BE2C (cell line): ENCODE results near the gene AASDH.

Source experiments
- DNase-seq: peaks from one replicate; pipeline ENCODE4 v3.0.0-alpha.2; 2020
- H3K27me3 ChIP-seq: fragments of 250-450 bp; sonication (Bioruptor Pico); 2 replicates; pipeline ENCODE4 v1.5.1; 2020; ENCODE audit warnings: mild to moderate bottlenecking
- H3K36me3 ChIP-seq: fragments of 250-450 bp; sonication (Bioruptor Pico); 2 replicates; pipeline ENCODE4 v1.5.1; 2020; ENCODE audit warnings: mild to moderate bottlenecking
- H3K4me1 ChIP-seq: fragments of 250-450 bp; sonication (Bioruptor Pico); 2 replicates; pipeline ENCODE4 v1.5.1; 2020
- H3K4me3 ChIP-seq: 2 replicates; pipeline ENCODE4 v1.5.1; 2011; ENCODE audit warnings: low read depth, low read length
- H3K9me3 ChIP-seq: fragments of 250-450 bp; sonication (Bioruptor Pico); 2 replicates; pipeline ENCODE4 v1.5.1; 2020
- TF ChIP-seq, protein P1 (sequence below): IDR thresholded peaks from 2 replicates; pipeline ENCODE4 v1.5.1; 2012; ENCODE audit warnings: mild to moderate bottlenecking, low read depth, low read length

Gene AASDH

DNA sequence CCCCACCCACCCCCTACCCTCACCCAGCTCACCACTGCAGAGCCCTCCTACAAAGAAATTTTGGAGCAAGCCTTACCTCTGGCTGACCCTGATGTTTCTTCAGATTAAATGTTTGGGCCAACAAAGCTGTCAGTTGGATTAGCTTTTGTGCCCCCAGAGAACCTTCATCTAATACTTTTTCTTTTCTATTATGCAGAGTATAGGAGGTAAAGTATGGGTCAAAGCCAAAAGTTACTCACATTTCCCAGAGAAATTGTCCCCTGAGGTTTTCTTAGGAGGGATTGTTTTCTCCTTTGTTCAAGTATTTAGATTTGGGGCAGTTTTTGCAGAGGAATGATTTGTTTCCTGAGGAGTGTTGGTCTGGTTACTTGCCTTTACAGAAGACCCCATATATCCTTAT lies 69.5 kb downstream of the AASDH start:
- Histone ChIP-seq H3K27me3 (no peaks in the 10 kb centered on the region), H3K4me3 (no peak overlapping the region), H3K36me3 (peaks cover 44% of the 10 kb centered on the region), H3K4me1 (no peaks in the 10 kb centered on the region), H3K9me3 (no peaks in the 10 kb centered on the region)
- no peak for DNase-seq
- TF ChIP-seq, protein P1, sequence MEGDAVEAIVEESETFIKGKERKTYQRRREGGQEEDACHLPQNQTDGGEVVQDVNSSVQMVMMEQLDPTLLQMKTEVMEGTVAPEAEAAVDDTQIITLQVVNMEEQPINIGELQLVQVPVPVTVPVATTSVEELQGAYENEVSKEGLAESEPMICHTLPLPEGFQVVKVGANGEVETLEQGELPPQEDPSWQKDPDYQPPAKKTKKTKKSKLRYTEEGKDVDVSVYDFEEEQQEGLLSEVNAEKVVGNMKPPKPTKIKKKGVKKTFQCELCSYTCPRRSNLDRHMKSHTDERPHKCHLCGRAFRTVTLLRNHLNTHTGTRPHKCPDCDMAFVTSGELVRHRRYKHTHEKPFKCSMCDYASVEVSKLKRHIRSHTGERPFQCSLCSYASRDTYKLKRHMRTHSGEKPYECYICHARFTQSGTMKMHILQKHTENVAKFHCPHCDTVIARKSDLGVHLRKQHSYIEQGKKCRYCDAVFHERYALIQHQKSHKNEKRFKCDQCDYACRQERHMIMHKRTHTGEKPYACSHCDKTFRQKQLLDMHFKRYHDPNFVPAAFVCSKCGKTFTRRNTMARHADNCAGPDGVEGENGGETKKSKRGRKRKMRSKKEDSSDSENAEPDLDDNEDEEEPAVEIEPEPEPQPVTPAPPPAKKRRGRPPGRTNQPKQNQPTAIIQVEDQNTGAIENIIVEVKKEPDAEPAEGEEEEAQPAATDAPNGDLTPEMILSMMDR: no peak

DNA sequence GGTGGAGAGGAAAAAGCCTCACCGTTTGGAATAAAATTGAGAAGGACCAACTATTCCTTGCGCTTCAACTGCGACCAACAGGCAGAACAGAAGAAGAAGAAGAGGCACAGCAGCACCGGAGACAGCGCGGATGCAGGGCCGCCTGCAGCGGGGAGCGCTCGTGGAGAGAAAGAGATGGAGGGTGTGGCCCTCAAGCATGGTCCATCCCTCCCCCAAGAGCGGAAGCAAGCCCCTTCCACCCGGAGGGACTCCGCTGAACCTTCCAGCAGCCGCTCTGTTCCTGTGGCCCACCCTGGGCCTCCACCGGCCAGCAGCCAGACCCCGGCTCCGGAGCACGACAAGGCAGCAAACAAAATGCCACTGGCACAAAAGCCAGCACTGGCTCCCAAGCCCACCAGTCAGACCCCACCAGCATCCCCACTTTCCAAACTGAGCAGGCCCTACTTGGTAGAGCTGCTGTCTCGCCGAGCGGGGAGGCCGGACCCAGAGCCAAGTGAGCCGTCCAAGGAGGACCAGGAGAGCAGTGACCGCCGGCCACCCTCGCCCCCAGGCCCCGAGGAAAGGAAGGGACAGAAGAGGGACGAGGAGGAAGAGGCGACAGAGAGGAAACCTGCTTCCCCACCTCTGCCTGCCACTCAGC lies 71.2 kb downstream of the AASDH start:
- Histone ChIP-seq H3K36me3 (peaks cover 54% of the 10 kb centered on the region), H3K4me3 (no peak overlapping the region), H3K9me3 (no peaks in the 10 kb centered on the region), H3K27me3 (no peaks in the 10 kb centered on the region), H3K4me1 (0 out of 2 replicates have a peak, but pooled peaks cover 4% of the 10 kb centered on the region)
- no peak for DNase-seq
- TF ChIP-seq, protein P1: no peak

DNA sequence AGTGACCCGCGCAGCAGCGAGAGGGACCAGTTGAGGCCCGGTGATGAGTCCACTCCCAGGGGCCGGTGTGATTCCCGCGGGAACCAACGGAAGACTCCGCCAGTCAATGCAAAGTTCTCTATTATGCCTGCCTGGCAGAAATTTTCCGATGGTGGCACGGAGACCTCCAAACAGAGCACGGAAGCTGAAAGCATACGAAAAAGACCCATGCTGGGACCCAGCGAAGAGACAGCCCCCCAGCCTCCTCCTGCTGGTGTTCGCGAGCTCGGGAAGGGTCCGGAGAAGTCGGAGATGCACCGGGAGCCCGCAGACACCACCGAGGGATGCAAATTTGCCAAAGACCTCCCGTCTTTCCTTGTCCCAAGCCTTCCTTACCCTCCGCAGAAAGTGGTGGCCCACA lies 71.7 kb downstream of the AASDH start:
- H3K27me3 ChIP-seq: no peaks in the 10 kb centered on the region
- TF ChIP-seq, protein P1: no peak
- H3K4me1 ChIP-seq: 0 out of 2 replicates have a peak, but pooled peaks cover 4% of the 10 kb centered on the region
- no peaks in the 10 kb centered on the region for H3K9me3 ChIP-seq
- no peak for DNase-seq
- peaks cover 57% of the 10 kb centered on the region for H3K36me3 ChIP-seq
- H3K4me3 ChIP-seq: no peak overlapping the region

DNA sequence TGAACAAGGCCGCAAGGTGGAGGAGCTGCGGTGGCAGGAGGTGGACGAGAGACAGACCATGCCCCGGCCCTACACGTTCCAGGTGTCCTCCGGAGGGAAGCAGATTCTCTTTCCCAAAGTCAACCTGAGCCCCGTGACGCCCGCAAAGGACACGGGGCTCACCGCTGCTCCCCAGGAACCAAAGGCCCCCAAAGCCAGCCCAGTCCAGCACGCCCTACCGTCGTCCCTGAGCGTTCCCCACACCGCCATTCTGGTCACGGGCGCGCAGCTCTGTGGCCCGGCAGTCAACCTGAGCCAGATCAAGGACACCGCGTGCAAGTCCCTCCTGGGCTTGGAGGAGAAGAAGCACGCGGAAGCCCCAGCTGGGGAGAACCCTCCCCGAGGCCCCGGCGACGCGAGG lies 72.2 kb downstream of the AASDH start:
- Histone ChIP-seq H3K4me3 (no peak overlapping the region), H3K4me1 (0 out of 2 replicates have a peak, but pooled peaks cover 4% of the 10 kb centered on the region), H3K9me3 (no peaks in the 10 kb centered on the region), H3K36me3 (peaks cover 56% of the 10 kb centered on the region), H3K27me3 (no peaks in the 10 kb centered on the region)
- TF ChIP-seq, protein P1: no peak
- no peak for DNase-seq

DNA sequence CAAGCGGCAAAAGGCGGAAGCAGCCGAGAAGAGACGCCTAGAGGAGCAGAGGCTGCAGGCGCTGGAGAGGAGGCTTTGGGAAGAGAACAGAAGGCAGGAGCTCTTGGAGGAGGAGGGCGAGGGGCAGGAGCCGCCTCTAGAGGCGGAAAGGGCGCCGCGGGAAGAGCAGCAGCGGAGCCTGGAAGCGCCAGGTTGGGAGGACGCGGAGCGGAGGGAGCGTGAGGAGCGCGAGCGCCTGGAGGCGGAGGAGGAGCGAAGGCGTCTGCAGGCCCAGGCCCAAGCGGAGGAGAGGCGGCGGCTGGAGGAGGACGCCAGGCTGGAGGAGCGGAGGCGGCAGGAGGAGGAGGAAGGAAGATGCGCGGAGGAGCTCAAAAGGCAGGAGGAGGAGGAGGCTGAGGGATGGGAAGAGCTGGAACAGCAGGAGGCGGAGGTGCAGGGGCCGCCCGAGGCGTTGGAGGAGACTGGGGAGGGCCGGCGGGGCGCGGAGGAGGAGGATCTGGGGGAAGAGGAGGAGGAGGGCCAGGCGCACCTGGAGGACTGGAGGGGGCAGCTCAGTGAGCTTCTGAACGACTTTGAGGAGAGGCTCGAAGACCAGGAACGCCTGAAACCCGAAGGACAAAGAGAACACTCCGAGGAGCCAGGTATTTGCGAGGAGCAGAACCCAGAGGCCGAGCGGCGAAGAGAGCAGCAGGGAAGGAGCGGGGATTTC lies 72.9 kb downstream of the AASDH start:
- TF ChIP-seq, protein P1: no peak
- no peaks in the 10 kb centered on the region for H3K9me3 ChIP-seq
- no peak overlapping the region for H3K4me3 ChIP-seq
- peaks cover 56% of the 10 kb centered on the region for H3K36me3 ChIP-seq
- DNase-seq: no peak
- no peaks in the 10 kb centered on the region for H3K27me3 ChIP-seq
- H3K4me1 ChIP-seq: 0 out of 2 replicates have a peak, but pooled peaks cover 4% of the 10 kb centered on the region

DNA sequence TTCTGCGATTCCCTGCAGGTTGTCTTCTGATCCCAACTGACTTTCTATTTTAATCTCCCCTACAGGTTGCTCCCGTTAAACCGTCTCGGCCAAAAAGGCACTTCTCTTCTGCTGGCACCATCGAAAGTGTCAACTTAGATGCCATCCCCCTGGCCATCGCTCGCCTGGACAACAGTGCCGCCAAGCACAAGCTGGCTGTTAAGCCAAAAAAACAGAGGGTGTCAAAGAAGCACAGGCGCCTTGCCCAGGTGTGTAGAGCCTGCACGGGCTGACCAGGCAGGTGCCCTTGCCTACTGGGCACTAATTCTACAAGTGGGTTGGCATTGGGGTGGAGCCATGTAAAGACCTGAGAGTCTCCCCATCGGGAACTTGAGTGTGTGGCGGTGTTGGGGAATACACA lies 74.2 kb downstream of the AASDH start:
- no peaks in the 10 kb centered on the region for H3K9me3 ChIP-seq
- no peak for DNase-seq
- H3K4me1 ChIP-seq: 0 out of 2 replicates have a peak, but pooled peaks cover 4% of the 10 kb centered on the region
- H3K27me3 ChIP-seq: no peaks in the 10 kb centered on the region
- peaks cover 60% of the 10 kb centered on the region for H3K36me3 ChIP-seq
- TF ChIP-seq, protein P1: no peak
- H3K4me3 ChIP-seq: no peak overlapping the region
